ENCODE results near the gene SLC2A13. TPM values are rescaled to one million over a fixed set of nuclear protein-coding genes. Genes with fewer than 3 reads are reported as not detected.

SLC2A13 gene
- total and polyA plus RNA-seq, 10 of the 15 experiments (the other 5 are each of a cell fraction or from before 2014, with no cell fraction given) = 0.05 to 3.7 (median 0.25) TPM

- RAD21 ChIA-PET (ENCODE audit: unreplicated experiment) = interaction anchor here (0.5 to 4.3 kb wide), 20 partner anchors 19 to 616 kb away, joined by 3 to 76 read pairs (median 4); partner anchors contain the start of gene SLC2A13
- Histone ChIP-seq H3K9me3 (replicated peaks; ENCODE audit: control insufficient read depth, insufficient read depth, low read length) (no peaks in the 10 kb centered on the region), H3K27ac (ENCODE audit: control insufficient read depth, insufficient read depth) (no peak overlapping the region), H3K4me3 (no peak overlapping the region), H2AFZ (ENCODE audit: control insufficient read depth, low read depth, low read length) (peak overlapping the region; percentile 80), H3K79me2 (ENCODE audit: control insufficient read depth, insufficient read depth, low read length) (no peaks in the 10 kb centered on the region), H4K20me1 (ENCODE audit: control insufficient read depth, insufficient read depth) (no peaks in the 10 kb centered on the region), H3K4me2 (ENCODE audit: control insufficient read depth, insufficient read depth) (peak overlapping the region; percentile 71), H3K36me3 (ENCODE audit: control insufficient read depth in 2 of 2, insufficient read depth in 2 of 2, low read length in 1 of 2) (no peaks in the 10 kb centered on the region), H3K4me1 (ENCODE audit: control insufficient read depth, insufficient read depth, low read length) (no peaks in the 10 kb centered on the region), H3K27me3 (replicated peaks in 1 of 2; ENCODE audit: control insufficient read depth in 2 of 2, insufficient read depth in 2 of 2, low read length in 1 of 2) (no peaks in the 10 kb centered on the region), H3K9ac (ENCODE audit: control insufficient read depth, insufficient read depth, low read length) (no peak overlapping the region)
- no TSS peak for BruUV-seq (replicated peaks)
- CTCF ChIA-PET = interaction anchor here (0.5 to 6.7 kb wide), 59 partner anchors 8 to 906 kb away, joined by 3 to 103 read pairs (median 4); partner anchors contain the start of gene SLC2A13
- peak; percentile 71 for TF ChIP-seq RAD21 (IDR thresholded peaks at IDR 0.05; ENCODE audit: insufficient read depth, low read depth, low read length)
- no peak for TF ChIP-seq SRF (IDR thresholded peaks at IDR 0.05; ENCODE audit: low read depth in 2 of 2, low read length in 2 of 2)
- 0 out of 2 replicates have a peak, but pooled peaks have one; percentile 17 for TF ChIP-seq BMI1 (IDR thresholded peaks at IDR 0.05; ENCODE audit: borderline replicate concordance)
- TF ChIP-seq BACH1 (IDR thresholded peaks at IDR 0.05; ENCODE audit: borderline replicate concordance) = no peak
- peak; percentile 74 for TF ChIP-seq SMC3 (IDR thresholded peaks at IDR 0.05; ENCODE audit: borderline replicate concordance, low read length)
- TF ChIP-seq, protein P1, sequence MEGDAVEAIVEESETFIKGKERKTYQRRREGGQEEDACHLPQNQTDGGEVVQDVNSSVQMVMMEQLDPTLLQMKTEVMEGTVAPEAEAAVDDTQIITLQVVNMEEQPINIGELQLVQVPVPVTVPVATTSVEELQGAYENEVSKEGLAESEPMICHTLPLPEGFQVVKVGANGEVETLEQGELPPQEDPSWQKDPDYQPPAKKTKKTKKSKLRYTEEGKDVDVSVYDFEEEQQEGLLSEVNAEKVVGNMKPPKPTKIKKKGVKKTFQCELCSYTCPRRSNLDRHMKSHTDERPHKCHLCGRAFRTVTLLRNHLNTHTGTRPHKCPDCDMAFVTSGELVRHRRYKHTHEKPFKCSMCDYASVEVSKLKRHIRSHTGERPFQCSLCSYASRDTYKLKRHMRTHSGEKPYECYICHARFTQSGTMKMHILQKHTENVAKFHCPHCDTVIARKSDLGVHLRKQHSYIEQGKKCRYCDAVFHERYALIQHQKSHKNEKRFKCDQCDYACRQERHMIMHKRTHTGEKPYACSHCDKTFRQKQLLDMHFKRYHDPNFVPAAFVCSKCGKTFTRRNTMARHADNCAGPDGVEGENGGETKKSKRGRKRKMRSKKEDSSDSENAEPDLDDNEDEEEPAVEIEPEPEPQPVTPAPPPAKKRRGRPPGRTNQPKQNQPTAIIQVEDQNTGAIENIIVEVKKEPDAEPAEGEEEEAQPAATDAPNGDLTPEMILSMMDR (IDR thresholded peaks at IDR 0.05 in 2 of 3, conservative IDR thresholded peaks at IDR 0.05 in 1 of 3; ENCODE audit: control insufficient read depth in 2 of 3, extremely low read depth in 1 of 3, insufficient read depth in 1 of 3, low read depth in 3 of 3, low read length in 3 of 3) = peak; percentile 67 to 85 (median 79)
- no peak for TF ChIP-seq SIN3A (IDR thresholded peaks at IDR 0.05; ENCODE audit: low read depth, low read length)
- TF ChIP-seq, protein P2, sequence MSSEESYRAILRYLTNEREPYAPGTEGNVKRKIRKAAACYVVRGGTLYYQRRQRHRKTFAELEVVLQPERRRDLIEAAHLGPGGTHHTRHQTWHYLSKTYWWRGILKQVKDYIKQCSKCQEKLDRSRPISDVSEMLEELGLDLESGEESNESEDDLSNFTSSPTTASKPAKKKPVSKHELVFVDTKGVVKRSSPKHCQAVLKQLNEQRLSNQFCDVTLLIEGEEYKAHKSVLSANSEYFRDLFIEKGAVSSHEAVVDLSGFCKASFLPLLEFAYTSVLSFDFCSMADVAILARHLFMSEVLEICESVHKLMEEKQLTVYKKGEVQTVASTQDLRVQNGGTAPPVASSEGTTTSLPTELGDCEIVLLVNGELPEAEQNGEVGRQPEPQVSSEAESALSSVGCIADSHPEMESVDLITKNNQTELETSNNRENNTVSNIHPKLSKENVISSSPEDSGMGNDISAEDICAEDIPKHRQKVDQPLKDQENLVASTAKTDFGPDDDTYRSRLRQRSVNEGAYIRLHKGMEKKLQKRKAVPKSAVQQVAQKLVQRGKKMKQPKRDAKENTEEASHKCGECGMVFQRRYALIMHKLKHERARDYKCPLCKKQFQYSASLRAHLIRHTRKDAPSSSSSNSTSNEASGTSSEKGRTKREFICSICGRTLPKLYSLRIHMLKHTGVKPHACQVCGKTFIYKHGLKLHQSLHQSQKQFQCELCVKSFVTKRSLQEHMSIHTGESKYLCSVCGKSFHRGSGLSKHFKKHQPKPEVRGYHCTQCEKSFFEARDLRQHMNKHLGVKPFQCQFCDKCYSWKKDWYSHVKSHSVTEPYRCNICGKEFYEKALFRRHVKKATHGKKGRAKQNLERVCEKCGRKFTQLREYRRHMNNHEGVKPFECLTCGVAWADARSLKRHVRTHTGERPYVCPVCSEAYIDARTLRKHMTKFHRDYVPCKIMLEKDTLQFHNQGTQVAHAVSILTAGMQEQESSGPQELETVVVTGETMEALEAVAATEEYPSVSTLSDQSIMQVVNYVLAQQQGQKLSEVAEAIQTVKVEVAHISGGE (CRISPR knock-in tag; IDR thresholded peaks at IDR 0.05) = no peak
- TF ChIP-seq ZNF274 (IDR thresholded peaks at IDR 0.05; ENCODE audit: insufficient read depth, insufficient read length) = no peak
- no peak for TF ChIP-seq POLR2AphosphoS5 (IDR thresholded peaks at IDR 0.05; ENCODE audit: low read length)
- TF ChIP-seq BHLHE40 (IDR thresholded peaks at IDR 0.05; ENCODE audit: borderline replicate concordance in 1 of 2, low read depth in 2 of 2, low read length in 1 of 2) = 0 out of 4 replicates have a peak, but pooled peaks have one; percentile 2 to 9
- peak; percentile 69; the same call in 1 of the 2 replicates for TF ChIP-seq SMARCA5 (IDR thresholded peaks at IDR 0.05)
- peak; percentile 25 for TF ChIP-seq SKIL (IDR thresholded peaks at IDR 0.05; ENCODE audit: low read depth, poor library complexity, severe bottlenecking)
- in situ Hi-C loops (cut with MboI) = loop anchor here (5.0 kb wide), 2 partner anchors 96 to 296 kb away; partner anchors contain the start of gene SLC2A13
- POLR2A ChIA-PET = interaction anchor here (0.6 to 1.4 kb wide), 3 partner anchors 12 to 93 kb away, joined by 3 to 4 read pairs (median 3); no protein-coding TSS in a partner anchor
- DNase-seq (ENCODE audit: low read depth, low spot score) = peak; percentile 35
- intact Hi-C loops (cut with micrococcal nuclease; ENCODE audit: unreplicated experiment) = loop anchor here (1.0 kb wide), 2 partner anchors 96 to 302 kb away; no protein-coding TSS in a partner anchor
- SMC1A ChIA-PET (ENCODE audit: uncharacterized antibody, unreplicated experiment) = interaction anchor here (0.6 to 6.1 kb wide), 36 partner anchors 12 to 369 kb away, joined by 3 to 76 read pairs (median 4); partner anchors contain the start of gene SLC2A13
- 41% methylated on average over 11 of the region's 11 CpGs for WGBS (ENCODE audit: insufficient coverage, insufficient replicate concordance, low lambda C conversion rate, missing lambda C conversion rate)
- peak; percentile 93 for FAIRE-seq
- peak; percentile 97 for ATAC-seq
Measured at GRCh38 chr12:40010899-40011774, 94.7 kb downstream of the SLC2A13 start.

Measured in GM12878 (cell line).